GM18867 (cell line): ENCODE results near the gene FSTL1.

Experiments used
- ATAC-seq: cut with Tn5 transposase; IDR thresholded peaks from one replicate; pipeline ENCODE4 v1.9.1; 2021; ENCODE audit warnings: mild to moderate bottlenecking, moderate library complexity; ENCODE audit not compliant: unreplicated experiment

Gene FSTL1

GRCh38 chr3:120450600-120451271 is at the start of gene FSTL1:
FSTL1 (minus strand) TSS chr3:120450992; CDS start chr3:120450746, 246 bp downstream.
- ATAC-seq, result no peak

GRCh38 chr3:120498556-120499346 is 48.0 kb upstream of the FSTL1 start:
- ATAC-seq, result no peak

DNA sequence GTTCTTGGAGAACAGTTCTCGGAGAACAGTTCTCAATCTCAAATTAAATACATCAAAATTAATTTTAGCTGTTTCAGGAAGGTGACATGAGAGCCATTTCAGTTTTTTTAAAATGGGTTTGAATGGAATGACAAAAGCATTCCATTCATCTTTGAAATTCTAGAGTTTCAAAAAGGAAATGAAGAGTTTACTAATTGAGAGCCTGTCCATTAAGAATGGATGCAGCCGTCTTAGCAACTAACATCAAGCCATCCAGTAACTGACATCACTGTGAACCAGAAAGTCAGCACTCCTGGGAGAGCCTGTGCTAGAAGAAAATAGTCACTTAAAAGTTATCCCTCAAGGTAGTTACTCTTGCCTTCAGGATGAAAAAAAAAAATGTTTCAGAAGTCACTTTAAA is 47.0 kb upstream of the FSTL1 start:
- ATAC-seq, result no peak

DNA sequence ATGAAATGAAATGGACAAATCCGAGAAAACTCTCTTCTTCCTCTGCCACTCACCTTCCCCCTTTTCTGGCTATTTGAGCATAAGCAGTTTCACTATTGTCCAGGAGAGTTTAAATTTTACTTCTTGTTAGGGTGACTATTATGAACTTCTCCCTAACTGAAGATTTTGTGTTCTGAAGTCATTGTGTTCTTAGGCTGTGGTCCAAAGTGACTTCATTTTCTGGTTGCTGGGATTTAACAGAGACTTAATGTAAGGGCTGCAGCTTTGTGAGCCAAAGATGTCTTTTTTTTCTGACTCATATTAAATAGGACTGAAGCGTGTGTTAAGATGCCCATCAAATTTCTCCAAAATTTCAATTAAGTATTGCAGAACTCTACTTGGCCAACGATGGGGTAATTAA is 46.5 kb upstream of the FSTL1 start:
- no peak for ATAC-seq

DNA sequence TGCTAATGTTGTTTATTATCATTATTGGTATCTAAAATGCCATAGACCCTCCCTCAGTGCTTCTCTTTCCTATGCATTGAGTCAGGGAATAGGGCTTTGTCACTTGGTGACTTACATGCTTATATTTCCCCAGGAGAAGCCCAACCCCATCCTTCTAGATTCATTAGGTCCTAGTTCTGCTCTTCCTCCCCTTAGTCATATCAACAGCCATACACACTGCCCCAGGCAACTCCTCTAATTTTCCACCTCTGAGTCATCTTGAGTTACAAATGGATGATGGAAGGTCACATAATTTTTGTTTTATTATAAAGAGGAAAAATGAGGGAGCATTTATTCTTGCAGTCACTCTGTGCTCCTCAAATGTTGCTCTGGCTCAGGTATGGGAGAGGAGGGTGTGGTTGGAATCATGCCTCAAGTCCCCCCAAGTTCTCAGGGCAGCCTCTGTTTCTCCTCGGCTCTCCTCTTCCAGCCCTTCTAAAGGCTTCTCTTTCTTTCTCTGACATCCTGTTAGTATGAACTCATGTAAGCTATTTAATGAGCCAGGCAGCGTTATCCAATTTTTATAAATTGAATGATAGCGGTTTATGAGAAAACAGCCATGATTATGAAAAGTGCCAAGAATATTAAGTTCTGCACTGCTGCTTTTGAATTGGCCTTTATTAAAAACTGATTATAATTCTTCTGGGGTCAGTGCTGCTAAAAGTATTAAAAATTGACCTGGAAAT is 45.6 kb upstream of the FSTL1 start:
- ATAC-seq, result no peak

DNA sequence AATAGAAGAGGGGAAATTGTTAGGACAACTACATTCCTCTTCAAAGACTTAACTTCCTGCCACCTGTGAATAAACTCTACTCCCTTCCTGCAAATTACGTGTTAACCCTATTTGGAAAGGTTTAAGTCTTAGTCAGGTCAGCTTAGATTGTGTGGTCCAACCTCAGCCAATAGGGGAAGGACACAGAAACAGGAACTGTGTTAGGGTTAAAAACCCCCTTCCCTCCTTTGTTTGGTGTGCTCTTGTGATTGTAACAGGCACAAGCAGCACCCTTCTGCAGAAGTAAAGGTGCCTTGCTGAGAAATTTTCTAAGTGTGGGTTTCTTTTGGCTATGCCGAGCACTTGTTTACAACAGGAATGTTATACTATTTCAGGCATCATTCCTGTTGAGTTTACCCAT is 45.0 kb upstream of the FSTL1 start:
- ATAC-seq, result no peak

DNA sequence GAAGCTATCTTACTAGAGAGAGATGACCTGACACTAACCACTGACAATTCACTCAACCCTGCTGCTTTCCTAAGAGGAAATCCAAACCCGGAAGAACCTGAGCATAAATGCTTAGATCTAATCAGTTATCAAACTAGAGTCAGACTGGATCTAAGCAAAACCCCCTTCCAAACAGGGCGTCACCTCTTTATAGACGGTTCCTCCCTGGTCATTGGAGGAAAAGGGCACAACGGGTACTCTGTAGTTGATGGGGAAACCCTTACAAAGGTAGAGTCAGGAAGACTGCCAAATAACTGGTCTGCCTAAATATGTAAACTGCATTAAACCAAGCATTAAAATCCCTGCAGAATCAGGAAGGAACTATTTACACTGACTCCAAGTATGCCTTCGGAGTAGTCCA is 41.3 kb upstream of the FSTL1 start:
- ATAC-seq, result no peak

GRCh38 chr3:120489421-120489820 is 38.6 kb upstream of the FSTL1 start:
- ATAC-seq, result no peak

GRCh38 chr3:120488296-120488695 is 37.5 kb upstream of the FSTL1 start:
- no peak for ATAC-seq

GRCh38 chr3:120487191-120487650 is 36.4 kb upstream of the FSTL1 start:
- no peak for ATAC-seq

DNA sequence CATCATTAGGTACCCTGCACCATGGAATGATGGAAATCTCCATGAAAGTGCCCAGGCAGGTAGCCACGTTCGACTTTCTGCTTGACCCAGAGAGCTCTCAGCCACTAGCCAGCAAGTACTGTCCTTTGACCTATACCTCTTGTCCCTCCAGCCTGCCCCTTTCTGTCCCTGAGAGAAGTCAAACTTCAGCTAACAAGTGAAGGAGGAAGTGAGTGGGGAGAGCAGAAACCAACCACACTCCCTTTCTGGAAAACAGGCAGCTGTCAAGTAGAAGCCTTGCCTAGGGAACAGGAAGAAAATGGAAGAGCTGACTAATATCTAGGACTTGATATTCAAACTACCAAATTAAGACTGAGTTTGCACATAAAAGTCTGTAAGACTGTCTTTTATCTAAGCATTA is 30.3 kb upstream of the FSTL1 start:
- no peak for ATAC-seq

GRCh38 chr3:120477781-120478180 is 27.0 kb upstream of the FSTL1 start:
- ATAC-seq, result no peak

GRCh38 chr3:120475722-120476377 is 25.1 kb upstream of the FSTL1 start:
- no peak for ATAC-seq

GRCh38 chr3:120473896-120474675 is 23.3 kb upstream of the FSTL1 start:
- ATAC-seq, result no peak

DNA sequence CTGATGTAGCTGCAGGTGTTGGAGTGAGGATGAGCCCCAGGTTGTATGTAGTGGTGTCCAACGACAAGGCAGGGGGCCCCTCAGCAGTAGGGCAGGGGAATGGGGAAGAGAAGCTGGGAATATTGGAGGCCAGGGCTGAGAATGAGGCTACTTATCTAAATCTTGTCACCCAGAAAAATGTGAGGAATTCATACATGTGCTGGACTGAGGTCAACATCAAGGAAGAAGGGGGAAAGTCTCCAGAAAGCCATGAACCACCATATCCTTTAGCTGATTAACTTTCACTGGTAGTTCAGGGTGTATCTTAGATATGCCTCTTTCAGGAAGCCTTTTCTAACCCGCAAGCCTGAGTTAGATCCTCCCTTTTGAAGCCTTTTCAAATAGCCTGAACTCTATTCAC is 22.6 kb upstream of the FSTL1 start:
- ATAC-seq, result no peak

GRCh38 chr3:120472121-120472844 is 21.5 kb upstream of the FSTL1 start:
- ATAC-seq, result no peak

DNA sequence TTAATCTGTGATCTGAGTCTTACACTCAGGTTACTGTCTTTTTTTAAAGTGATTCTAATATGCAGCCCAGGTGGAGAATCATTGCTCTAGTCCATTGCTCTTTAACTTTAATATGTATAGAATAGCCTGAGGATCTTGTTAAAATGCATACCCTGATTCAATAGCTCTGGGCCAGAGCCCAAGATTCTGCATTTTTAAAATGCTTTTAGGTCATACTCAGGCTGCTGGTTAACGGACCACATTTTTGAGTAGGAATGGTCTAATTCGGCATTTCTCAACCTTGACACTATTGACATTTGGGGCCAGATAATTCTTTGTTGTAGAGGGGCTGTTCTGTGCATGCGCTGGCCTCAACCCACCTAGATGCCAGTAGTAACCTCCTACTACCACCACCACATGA is 20.9 kb upstream of the FSTL1 start:
- no peak for ATAC-seq

DNA sequence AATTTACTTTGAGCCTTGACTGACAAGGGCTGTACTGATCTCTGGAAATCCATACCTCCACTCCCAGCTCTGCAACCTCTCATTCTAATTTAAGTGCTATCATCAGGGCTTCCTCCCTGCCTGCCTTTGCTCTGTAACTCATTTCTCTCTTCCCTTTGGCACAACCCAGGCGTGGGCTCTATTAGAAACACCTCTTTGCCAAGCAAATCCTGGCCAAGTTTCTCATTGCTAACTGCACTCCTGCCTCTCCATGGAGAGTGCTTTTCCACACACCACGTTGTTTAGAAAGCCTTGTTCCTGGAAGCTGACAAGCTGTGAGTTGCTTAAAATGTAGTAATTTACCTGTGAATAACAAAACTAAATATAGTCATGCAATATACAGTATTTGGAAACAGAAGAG is 20.1 kb upstream of the FSTL1 start:
- no peak for ATAC-seq

DNA sequence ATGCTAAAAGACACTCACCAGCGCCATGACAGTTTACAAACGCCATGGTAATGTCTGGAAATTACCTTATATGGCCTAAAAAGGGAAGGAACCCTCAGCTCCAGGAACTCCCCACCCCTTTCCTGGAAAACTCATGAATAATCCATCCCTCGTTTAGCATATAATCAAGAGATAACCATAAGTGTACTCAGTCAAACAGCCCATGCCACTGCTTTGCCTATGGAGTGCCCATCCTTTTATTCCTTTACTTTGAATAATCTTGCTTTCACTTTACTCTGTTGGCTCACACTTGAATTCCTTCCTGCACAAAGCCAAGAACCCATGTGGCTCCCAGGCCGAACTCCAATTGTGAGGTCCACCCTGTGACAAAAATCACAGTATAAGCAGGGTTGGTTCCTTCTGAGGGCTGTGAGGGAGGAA is 19.1 kb upstream of the FSTL1 start:
- ATAC-seq, result no peak

- ATAC-seq, result no peak
Measured at GRCh38 chr3:120469440-120469839, 18.6 kb upstream of the FSTL1 start.
